CD14-positive monocyte (primary cell): ENCODE measurements around the gene AMPH. TPM values are rescaled to one million over a fixed set of nuclear protein-coding genes. Genes with fewer than 3 reads are reported as not detected.

Experiments
- DNase-seq, 3 donors: peaks; one replicate each; pipeline ENCODE4 v3.0.0-alpha.2; 2011 to 2022
- H2AFZ ChIP-seq: 2 replicates; pipeline ENCODE4 v1.6.0; 2012; ENCODE audit warnings: mild to moderate bottlenecking, low read depth, low read length, inconsistent platforms; ENCODE audit not compliant: insufficient read depth, poor library complexity, severe bottlenecking
- H3K27ac ChIP-seq, 2 donors: 1 replicate in 1 of 2; 2 replicates in 1 of 2; pipeline ENCODE4 v1.5.1; 2012 to 2013; ENCODE audit warnings: low read length in 2 of 2, control low read depth in 1 of 2, inconsistent platforms in 1 of 2, low read depth in 1 of 2, mild to moderate bottlenecking in 1 of 2
- H3K27me3 ChIP-seq, 2 donors: one replicate each; pipeline versions ENCODE4 v1.6.0 to v1.6.1; 2011 to 2013; ENCODE audit warnings: low read length in 2 of 2; ENCODE audit not compliant: control insufficient read depth in 2 of 2, insufficient read depth in 2 of 2
- H3K36me3 ChIP-seq, 2 donors: replicated peaks in 1 of 2; 1 replicate in 1 of 2; 2 replicates in 1 of 2; pipeline versions ENCODE4 v1.5.1 to v1.6.1; 2012 to 2013; ENCODE audit warnings: low read length in 2 of 2, control low read depth in 1 of 2, inconsistent platforms in 1 of 2, mild to moderate bottlenecking in 1 of 2; ENCODE audit not compliant: insufficient read depth in 2 of 2, control insufficient read depth in 1 of 2
- H3K4me1 ChIP-seq, 2 donors: 1 replicate in 1 of 2; 2 replicates in 1 of 2; pipeline versions ENCODE4 v1.5.1 to v1.6.1; 2012 to 2013; ENCODE audit warnings: low read length in 2 of 2, control low read depth in 1 of 2, inconsistent platforms in 1 of 2, mild to moderate bottlenecking in 1 of 2, moderate library complexity in 1 of 2; ENCODE audit not compliant: insufficient read depth in 2 of 2, control insufficient read depth in 1 of 2
- H3K4me2 ChIP-seq: replicated peaks from 2 replicates; pipeline ENCODE3; 2012; ENCODE audit warnings: low read length, moderate library complexity, mild to moderate bottlenecking; ENCODE audit not compliant: poor library complexity, severe bottlenecking; ENCODE audit errors: extremely low read depth
- H3K4me3 ChIP-seq, 3 experiments: fragments of 200-600 bp in 1 of 3; sonication (generic) in 1 of 3; replicated peaks in 1 of 3; 1 replicate in 2 of 3; 2 replicates in 1 of 3; pipeline ENCODE4 v1.5.1; 2011 to 2013; ENCODE audit warnings: low read length in 3 of 3, mild to moderate bottlenecking in 3 of 3, control low read depth in 2 of 3, low read depth in 2 of 3, inconsistent platforms in 1 of 3, moderate library complexity in 1 of 3
- H3K79me2 ChIP-seq: 2 replicates; pipeline ENCODE4 v1.6.0; 2012; ENCODE audit warnings: mild to moderate bottlenecking, control low read depth, inconsistent platforms, low read length, moderate library complexity; ENCODE audit not compliant: insufficient read depth
- H3K9ac ChIP-seq: 2 replicates; pipeline ENCODE4 v1.6.0; 2017; ENCODE audit warnings: low read length, mild to moderate bottlenecking; ENCODE audit not compliant: insufficient read depth, poor library complexity, severe bottlenecking
- H3K9me3 ChIP-seq, 2 donors: replicated peaks in 1 of 2; 1 replicate in 1 of 2; 2 replicates in 1 of 2; pipeline versions ENCODE4 v1.5.1 to v1.6.1; 2012 to 2013; ENCODE audit warnings: low read length in 2 of 2, control low read depth in 1 of 2; ENCODE audit not compliant: control insufficient read depth in 1 of 2, insufficient read depth in 1 of 2
- H4K20me1 ChIP-seq: 2 replicates; pipeline ENCODE4 v1.6.0; 2012; ENCODE audit warnings: mild to moderate bottlenecking, low read length, control low read depth, moderate library complexity; ENCODE audit not compliant: insufficient read depth
- H3K27ac Mint-ChIP-seq, 7 donors: one replicate each; pipeline ENCODE4 v1.8.0; 2020; ENCODE audit warnings: mild to moderate bottlenecking in 7 of 7, mixed read lengths in 7 of 7, moderate library complexity in 6 of 7, inconsistent platforms in 2 of 7
- H3K27me3 Mint-ChIP-seq, 3 donors: one replicate each; pipeline ENCODE4 v1.8.0; 2021 to 2022; ENCODE audit warnings: low read depth in 3 of 3, mild to moderate bottlenecking in 3 of 3, mixed read lengths in 3 of 3, moderate library complexity in 3 of 3, inconsistent platforms in 1 of 3
- H3K36me3 Mint-ChIP-seq, 2 donors: one replicate each; pipeline ENCODE4 v1.8.0; 2020; ENCODE audit warnings: mixed read lengths in 2 of 2, inconsistent platforms in 1 of 2, mild to moderate bottlenecking in 1 of 2
- H3K4me1 Mint-ChIP-seq: one replicate; pipeline ENCODE4 v1.8.0; 2020; ENCODE audit warnings: mild to moderate bottlenecking, mixed read lengths
- H3K4me3 Mint-ChIP-seq, 2 donors: one replicate each; pipeline ENCODE4 v1.8.0; 2020; ENCODE audit warnings: mild to moderate bottlenecking in 2 of 2, mixed read lengths in 2 of 2, moderate library complexity in 1 of 2
- H3K9me3 Mint-ChIP-seq, 7 donors: one replicate each; pipeline ENCODE4 v1.8.0; 2020 to 2022; ENCODE audit warnings: mixed read lengths in 7 of 7, mild to moderate bottlenecking in 6 of 7, moderate library complexity in 6 of 7, inconsistent platforms in 2 of 7
- CTCF ChIP-seq: fragments of 200-600 bp; IDR thresholded peaks from one replicate; pipeline ENCODE4 v1.8.0; 2022; ENCODE audit warnings: antibody characterized with exemption, mild to moderate bottlenecking
- WGBS: methylation state at CpG from one replicate; pipeline ENCODE4 v1.1.5; 2013; ENCODE audit warnings: missing lambda C conversion rate; ENCODE audit not compliant: insufficient coverage; 5-methylcytosine and 5-hydroxymethylcytosine counted together
- intact Hi-C, 2 donors: fragments of 100-400 bp; cut with micrococcal nuclease; formaldehyde crosslinking; loops; one replicate each; pipeline versions ENCODE4 v1.15.0 to v1.15.1; 2023
- polyA plus RNA-seq, 3 donors: library from polyadenylated mRNA; depleted of rRNA in 1 of 3; unstranded in 2 of 3; stranded (reverse) in 1 of 3; fragments of 300-500 nt in 2 of 3; fragments of >200 nt in 1 of 3; fragmentation: Illumina TruSeq in 2 of 3; gene quantifications; 1 replicate in 2 of 3; 2 replicates in 1 of 3; pipeline ENCODE4 v1.2.3, GENCODE V29; 2012 to 2021

Gene AMPH
- polyA plus RNA-seq, 3 donors: 0.61 to 0.96 (median 0.67) TPM

GRCh38 chr7:38592737-38593288, 38.4 kb downstream of the AMPH start:
- peaks cover 1 to 9% (median 3%) of the 10 kb centered on the region in 3 donors for H3K27me3 Mint-ChIP-seq
- no peak for TF ChIP-seq CTCF
- no peak overlapping the region for H3K4me3 Mint-ChIP-seq
- Histone ChIP-seq H3K79me2 (no peaks in the 10 kb centered on the region), H2AFZ (no peak overlapping the region), H3K4me1 (no peaks in the 10 kb centered on the region), H3K4me3 (no peak overlapping the region), H3K9ac (no peak overlapping the region), H3K36me3 (no peaks in the 10 kb centered on the region), H3K27ac (no peak overlapping the region), H3K4me2 (no peak overlapping the region), H4K20me1 (no peaks in the 10 kb centered on the region), H3K27me3 (peaks cover 0 to 2% of the 10 kb centered on the region in 2 donors), H3K9me3 (peaks cover 0 to 4% of the 10 kb centered on the region in 2 donors)
- H3K36me3 Mint-ChIP-seq: no peaks in the 10 kb centered on the region
- intact Hi-C loops: no loop called here
- no peak overlapping the region for H3K27ac Mint-ChIP-seq
- H3K4me1 Mint-ChIP-seq: no peaks in the 10 kb centered on the region
- WGBS: no CpG with 5 or more reads among the region's 2 CpGs
- peaks cover 0 to 8% (median 2%) of the 10 kb centered on the region in 7 donors for H3K9me3 Mint-ChIP-seq
- no peak for DNase-seq

- WGBS: no CpG with 5 or more reads among the region's 6 CpGs
- Histone ChIP-seq H3K9ac (no peak overlapping the region), H3K27me3 (peaks cover 0 to 2% of the 10 kb centered on the region in 2 donors), H3K9me3 (no peaks in the 10 kb centered on the region), H3K4me3 (no peak overlapping the region), H3K27ac (no peak overlapping the region), H3K4me2 (no peak overlapping the region), H3K79me2 (no peaks in the 10 kb centered on the region), H2AFZ (no peak overlapping the region), H4K20me1 (no peaks in the 10 kb centered on the region), H3K4me1 (no peaks in the 10 kb centered on the region), H3K36me3 (no peaks in the 10 kb centered on the region)
- Mint-ChIP-seq H3K27ac (no peak overlapping the region), H3K4me1 (no peaks in the 10 kb centered on the region), H3K36me3 (no peaks in the 10 kb centered on the region), H3K27me3 (peaks cover 0 to 2% (median 0%) of the 10 kb centered on the region in 3 donors), H3K9me3 (peaks cover 0 to 5% (median 0%) of the 10 kb centered on the region in 7 donors), H3K4me3 (no peak overlapping the region)
- DNase-seq: no peak
- no peak for TF ChIP-seq CTCF
- intact Hi-C loops: no loop called here
These were observed 45.4 kb downstream of the AMPH start for GRCh38 chr7:38585572-38586354.
